Measurements from ENCODE around the gene RBM12. TPM values are rescaled to one million over a fixed set of nuclear protein-coding genes. Genes with fewer than 3 reads are reported as not detected.

Gene RBM12
- total and polyA plus RNA-seq, 2 donors (not counting 3 experiments of a cell fraction or from before 2014, with no cell fraction given), result 98.0 to 121 TPM

- Histone ChIP-seq H3K9me1 (replicated peaks; ENCODE audit: control insufficient read depth, extremely low read depth, insufficient read depth, low read length) (no peaks in the 10 kb centered on the region), H3K4me3 (replicated peaks in 1 of 3; ENCODE audit: insufficient read depth in 1 of 3, low read depth in 1 of 3, low read length in 3 of 3) (no peak overlapping the region), H3K4me1 (ENCODE audit: control insufficient read depth, extremely low read depth, insufficient read depth, low read length) (no peaks in the 10 kb centered on the region), H3K9ac (replicated peaks; ENCODE audit: extremely low read depth, insufficient read depth, low read length) (no peak overlapping the region), H3K9me3 (replicated peaks; ENCODE audit: control insufficient read depth, insufficient read depth, low read length) (no peaks in the 10 kb centered on the region), H3K27me3 (ENCODE audit: control insufficient read depth in 2 of 2, insufficient read depth in 2 of 2, low read length in 2 of 2) (no peaks in the 10 kb centered on the region), H3K79me2 (ENCODE audit: control insufficient read depth, insufficient read depth, low read length) (peaks cover 55% of the 10 kb centered on the region), H3K36me3 (ENCODE audit: control insufficient read depth in 2 of 2, extremely low read depth in 1 of 2, insufficient read depth in 2 of 2, low read length in 2 of 2) (no peaks in the 10 kb centered on the region), H3K4me2 (ENCODE audit: insufficient read depth, low read length) (no peak overlapping the region), H3K27ac (ENCODE audit: insufficient read depth, low read depth, low read length) (no peak overlapping the region), H4K20me1 (replicated peaks; ENCODE audit: control insufficient read depth, extremely low read depth, insufficient read depth, low read length) (peaks cover 3% of the 10 kb centered on the region), H2AFZ (ENCODE audit: low read depth, low read length) (no peak overlapping the region)
- ChIA-PET POLR2A (no interaction called here), CTCF (no interaction called here)
- DNase-seq (ENCODE audit: low read depth, low spot score), result no peak
- intact Hi-C loops (cut with micrococcal nuclease), result no loop called here
- FAIRE-seq, result no peak
- dilution Hi-C loops (cut with MboI; ENCODE audit: extremely low pct_ligation_motif_present, low sequenced_read_pairs), result no loop called here
- TF ChIP-seq POLR2A (IDR thresholded peaks at IDR 0.05; ENCODE audit: low read depth, low read length) (no peak), CTCF (IDR thresholded peaks at IDR 0.05; ENCODE audit: extremely low read depth in 1 of 2, insufficient read depth in 1 of 2, low read depth in 1 of 2, low read length in 2 of 2) (no peak), GATA2 (IDR thresholded peaks at IDR 0.05; ENCODE audit: insufficient read depth, insufficient read length, low read depth, low read length) (no peak), MAX (IDR thresholded peaks at IDR 0.05; ENCODE audit: insufficient read depth, insufficient read length) (no peak), FOS (IDR thresholded peaks at IDR 0.05; ENCODE audit: borderline replicate concordance, insufficient read depth, low read length) (no peak), MYC (IDR thresholded peaks at IDR 0.05; ENCODE audit: low read depth, low read length) (no peak), POLR2AphosphoS5 (IDR thresholded peaks at IDR 0.05; ENCODE audit: insufficient read depth, low read depth, low read length) (no peak), JUN (IDR thresholded peaks at IDR 0.05; ENCODE audit: borderline replicate concordance, insufficient read depth, insufficient read length, low read depth) (no peak), EZH2 (IDR thresholded peaks at IDR 0.05; ENCODE audit: borderline replicate concordance, low read depth, low read length, severe bottlenecking) (no peak)
- BruUV-seq (replicated peaks), result no TSS peak
Measured at GRCh38 chr20:35640724-35641123, 24.0 kb downstream of the RBM12 start.

Measured in endothelial cell of umbilical vein (primary cell).